ENCODE results near the gene TMEM183A. TPM values are rescaled to one million over a fixed set of nuclear protein-coding genes. Genes with fewer than 3 reads are reported as not detected.
"Not testable (repeated sequence)": the region's sequence is repeated elsewhere in the genome, so short reads cannot be mapped to it uniquely, and the experiment has no call there.

Gene TMEM183A
- total RNA-seq, 2 donors from 2014 or later = 80.2 to 88.2 TPM

GRCh38 chr1:202976633-202977032, 30.5 kb upstream of the TMEM183A start:
- WGBS = 40% methylated on average over 3 of the region's 3 CpGs
- intact Hi-C loops (cut with DNase I) = no loop called here
- TF ChIP-seq POLR2AphosphoS5 (IDR thresholded peaks at IDR 0.05) (no peak), CTCF (IDR thresholded peaks at IDR 0.05) (no peak), POLR2A (IDR thresholded peaks at IDR 0.05) (no peak)

GRCh38 chr1:202979459-202979858, 27.7 kb upstream of the TMEM183A start:
- TF ChIP-seq POLR2AphosphoS5 (IDR thresholded peaks at IDR 0.05) = no peak
- TF ChIP-seq CTCF (IDR thresholded peaks at IDR 0.05) = no peak
- TF ChIP-seq POLR2A (IDR thresholded peaks at IDR 0.05) = no peak
- WGBS = 80% methylated on average over 2 of the region's 2 CpGs

More at GRCh38 chr1:202976633-202977032, 30.5 kb upstream of the TMEM183A start:
- H3K9me3 ChIP-seq = no peaks in the 10 kb centered on the region
- no peaks in the 10 kb centered on the region for H3K4me1 ChIP-seq (replicated peaks)
- H3K27me3 ChIP-seq (replicated peaks; ENCODE audit: insufficient read depth) = no peaks in the 10 kb centered on the region
- H3K36me3 ChIP-seq = no peaks in the 10 kb centered on the region
- H3K27ac ChIP-seq = no peak overlapping the region
- no peak overlapping the region for H3K4me3 ChIP-seq
- DNase-seq (ENCODE audit: low spot score) = no peak

GRCh38 chr1:202981939-202982338, 25.2 kb upstream of the TMEM183A start:
- no peak overlapping the region for H3K4me3 ChIP-seq
- TF ChIP-seq POLR2AphosphoS5 (IDR thresholded peaks at IDR 0.05) (no peak), CTCF (IDR thresholded peaks at IDR 0.05) (no peak), POLR2A (IDR thresholded peaks at IDR 0.05) (no peak)
- WGBS = 84% methylated on average over 2 of the region's 2 CpGs
- no peaks in the 10 kb centered on the region for H3K9me3 ChIP-seq
- no peak overlapping the region for H3K27ac ChIP-seq
- no peak for DNase-seq (ENCODE audit: low spot score)
- intact Hi-C loops (cut with DNase I) = no loop called here
- no peaks in the 10 kb centered on the region for H3K27me3 ChIP-seq (replicated peaks; ENCODE audit: insufficient read depth)
- no peaks in the 10 kb centered on the region for H3K36me3 ChIP-seq
- no peaks in the 10 kb centered on the region for H3K4me1 ChIP-seq (replicated peaks)

More at GRCh38 chr1:202979459-202979858, 27.7 kb upstream of the TMEM183A start:
- no peaks in the 10 kb centered on the region for H3K4me1 ChIP-seq (replicated peaks)
- H3K4me3 ChIP-seq = no peak overlapping the region
- H3K36me3 ChIP-seq = no peaks in the 10 kb centered on the region
- no peak overlapping the region for H3K27ac ChIP-seq
- no peaks in the 10 kb centered on the region for H3K9me3 ChIP-seq
- no peaks in the 10 kb centered on the region for H3K27me3 ChIP-seq (replicated peaks; ENCODE audit: insufficient read depth)
- intact Hi-C loops (cut with DNase I) = no loop called here
- DNase-seq (ENCODE audit: low spot score) = no peak

GRCh38 chr1:202982715-202983430, 24.3 kb upstream of the TMEM183A start:
- Histone ChIP-seq H3K4me3 (no peak overlapping the region), H3K27ac (no peak overlapping the region), H3K27me3 (replicated peaks; ENCODE audit: insufficient read depth) (no peaks in the 10 kb centered on the region), H3K4me1 (replicated peaks) (no peaks in the 10 kb centered on the region), H3K36me3 (no peaks in the 10 kb centered on the region), H3K9me3 (no peaks in the 10 kb centered on the region)
- intact Hi-C loops (cut with DNase I) = no loop called here
- WGBS = 67% methylated on average over 3 of the region's 3 CpGs
- TF ChIP-seq POLR2A (IDR thresholded peaks at IDR 0.05) = no peak
- TF ChIP-seq POLR2AphosphoS5 (IDR thresholded peaks at IDR 0.05) = no peak
- TF ChIP-seq CTCF (IDR thresholded peaks at IDR 0.05) = no peak
- no peak for DNase-seq (ENCODE audit: low spot score)

- H3K9me3 ChIP-seq; DNase-seq (ENCODE audit: low spot score); H3K4me3 ChIP-seq; H3K27me3 ChIP-seq (replicated peaks; ENCODE audit: insufficient read depth); H3K4me1 ChIP-seq (replicated peaks); H3K36me3 ChIP-seq; intact Hi-C loops (cut with DNase I); H3K27ac ChIP-seq: not testable (repeated sequence)
- 77% methylated on average over 9 of the region's 9 CpGs for WGBS
These were observed 21.1 kb upstream of the TMEM183A start for GRCh38 chr1:202986120-202986519.

Measured in prostate gland (tissue), 2 donors.